Measurements from ENCODE around the gene TTBK2.

DNA sequence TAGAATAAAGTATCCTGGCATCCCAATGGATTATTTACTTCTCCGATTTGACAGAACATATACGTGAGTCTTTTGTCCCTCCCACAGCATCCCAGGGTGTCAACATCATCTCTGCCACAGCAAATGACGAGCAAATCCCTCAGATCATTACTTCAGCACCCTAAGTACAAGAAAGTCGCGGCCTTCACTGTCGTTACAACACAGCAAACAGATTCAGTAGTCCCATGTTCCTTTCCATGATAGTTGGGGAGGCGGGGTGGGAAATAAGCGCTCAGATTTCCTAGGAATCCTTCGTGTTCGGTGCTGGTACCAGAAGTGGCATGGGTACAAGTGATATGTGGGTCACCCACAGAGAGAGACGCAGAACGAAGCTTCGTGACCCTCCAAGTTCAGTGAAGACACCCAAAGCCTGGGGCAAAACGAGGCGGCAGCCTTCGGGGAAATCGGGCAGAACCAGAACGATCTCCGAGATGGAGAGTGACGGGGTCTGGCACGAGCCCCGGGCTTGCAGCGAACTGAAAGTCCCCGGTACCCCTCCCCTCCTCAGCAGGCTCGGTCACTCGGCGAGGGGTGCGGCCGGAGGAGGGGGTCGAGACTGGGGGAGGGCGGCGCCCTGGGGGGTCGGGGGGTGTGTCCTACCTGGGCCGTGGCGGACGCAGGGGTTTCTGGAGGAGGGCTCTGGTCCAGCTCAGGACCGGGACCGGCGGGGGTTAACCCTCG is 619 bp downstream of the TTBK2 start:
- TF ChIP-seq CEBPB (IDR thresholded peaks at IDR 0.05; ENCODE audit: low read depth) (no peak), EZH2 (IDR thresholded peaks at IDR 0.05) (no peak), SIN3A (IDR thresholded peaks at IDR 0.05; ENCODE audit: low read depth) (no peak), SP1 (IDR thresholded peaks at IDR 0.05; ENCODE audit: low read depth) (no peak), POLR2A (IDR thresholded peaks at IDR 0.05; ENCODE audit: borderline replicate concordance, extremely low read depth, insufficient read depth, insufficient read length) (no peak), ZNF274 (IDR thresholded peaks at IDR 0.05; ENCODE audit: low read depth, low read length) (no peak), CBX3 (IDR thresholded peaks at IDR 0.05; ENCODE audit: low read depth) (no peak), JUND (IDR thresholded peaks at IDR 0.05) (no peak), POLR2AphosphoS5 (IDR thresholded peaks at IDR 0.05; ENCODE audit: low read depth, low read length) (no peak), EZH2phosphoT487 (IDR thresholded peaks at IDR 0.05; ENCODE audit: borderline replicate concordance) (no peak)
- TF ChIP-seq, protein P1, sequence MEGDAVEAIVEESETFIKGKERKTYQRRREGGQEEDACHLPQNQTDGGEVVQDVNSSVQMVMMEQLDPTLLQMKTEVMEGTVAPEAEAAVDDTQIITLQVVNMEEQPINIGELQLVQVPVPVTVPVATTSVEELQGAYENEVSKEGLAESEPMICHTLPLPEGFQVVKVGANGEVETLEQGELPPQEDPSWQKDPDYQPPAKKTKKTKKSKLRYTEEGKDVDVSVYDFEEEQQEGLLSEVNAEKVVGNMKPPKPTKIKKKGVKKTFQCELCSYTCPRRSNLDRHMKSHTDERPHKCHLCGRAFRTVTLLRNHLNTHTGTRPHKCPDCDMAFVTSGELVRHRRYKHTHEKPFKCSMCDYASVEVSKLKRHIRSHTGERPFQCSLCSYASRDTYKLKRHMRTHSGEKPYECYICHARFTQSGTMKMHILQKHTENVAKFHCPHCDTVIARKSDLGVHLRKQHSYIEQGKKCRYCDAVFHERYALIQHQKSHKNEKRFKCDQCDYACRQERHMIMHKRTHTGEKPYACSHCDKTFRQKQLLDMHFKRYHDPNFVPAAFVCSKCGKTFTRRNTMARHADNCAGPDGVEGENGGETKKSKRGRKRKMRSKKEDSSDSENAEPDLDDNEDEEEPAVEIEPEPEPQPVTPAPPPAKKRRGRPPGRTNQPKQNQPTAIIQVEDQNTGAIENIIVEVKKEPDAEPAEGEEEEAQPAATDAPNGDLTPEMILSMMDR (IDR thresholded peaks at IDR 0.05 in 2 of 3, conservative IDR thresholded peaks at IDR 0.05 in 1 of 3; ENCODE audit: borderline replicate concordance in 1 of 3, insufficient read depth in 1 of 3, low read depth in 2 of 3, low read length in 2 of 3), result no peak
- TF ChIP-seq, protein P2, sequence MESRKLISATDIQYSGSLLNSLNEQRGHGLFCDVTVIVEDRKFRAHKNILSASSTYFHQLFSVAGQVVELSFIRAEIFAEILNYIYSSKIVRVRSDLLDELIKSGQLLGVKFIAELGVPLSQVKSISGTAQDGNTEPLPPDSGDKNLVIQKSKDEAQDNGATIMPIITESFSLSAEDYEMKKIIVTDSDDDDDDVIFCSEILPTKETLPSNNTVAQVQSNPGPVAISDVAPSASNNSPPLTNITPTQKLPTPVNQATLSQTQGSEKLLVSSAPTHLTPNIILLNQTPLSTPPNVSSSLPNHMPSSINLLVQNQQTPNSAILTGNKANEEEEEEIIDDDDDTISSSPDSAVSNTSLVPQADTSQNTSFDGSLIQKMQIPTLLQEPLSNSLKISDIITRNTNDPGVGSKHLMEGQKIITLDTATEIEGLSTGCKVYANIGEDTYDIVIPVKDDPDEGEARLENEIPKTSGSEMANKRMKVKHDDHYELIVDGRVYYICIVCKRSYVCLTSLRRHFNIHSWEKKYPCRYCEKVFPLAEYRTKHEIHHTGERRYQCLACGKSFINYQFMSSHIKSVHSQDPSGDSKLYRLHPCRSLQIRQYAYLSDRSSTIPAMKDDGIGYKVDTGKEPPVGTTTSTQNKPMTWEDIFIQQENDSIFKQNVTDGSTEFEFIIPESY (IDR thresholded peaks at IDR 0.05; ENCODE audit: extremely low read depth, insufficient replicate concordance, low read length), result no peak
- TF ChIP-seq, protein P3, sequence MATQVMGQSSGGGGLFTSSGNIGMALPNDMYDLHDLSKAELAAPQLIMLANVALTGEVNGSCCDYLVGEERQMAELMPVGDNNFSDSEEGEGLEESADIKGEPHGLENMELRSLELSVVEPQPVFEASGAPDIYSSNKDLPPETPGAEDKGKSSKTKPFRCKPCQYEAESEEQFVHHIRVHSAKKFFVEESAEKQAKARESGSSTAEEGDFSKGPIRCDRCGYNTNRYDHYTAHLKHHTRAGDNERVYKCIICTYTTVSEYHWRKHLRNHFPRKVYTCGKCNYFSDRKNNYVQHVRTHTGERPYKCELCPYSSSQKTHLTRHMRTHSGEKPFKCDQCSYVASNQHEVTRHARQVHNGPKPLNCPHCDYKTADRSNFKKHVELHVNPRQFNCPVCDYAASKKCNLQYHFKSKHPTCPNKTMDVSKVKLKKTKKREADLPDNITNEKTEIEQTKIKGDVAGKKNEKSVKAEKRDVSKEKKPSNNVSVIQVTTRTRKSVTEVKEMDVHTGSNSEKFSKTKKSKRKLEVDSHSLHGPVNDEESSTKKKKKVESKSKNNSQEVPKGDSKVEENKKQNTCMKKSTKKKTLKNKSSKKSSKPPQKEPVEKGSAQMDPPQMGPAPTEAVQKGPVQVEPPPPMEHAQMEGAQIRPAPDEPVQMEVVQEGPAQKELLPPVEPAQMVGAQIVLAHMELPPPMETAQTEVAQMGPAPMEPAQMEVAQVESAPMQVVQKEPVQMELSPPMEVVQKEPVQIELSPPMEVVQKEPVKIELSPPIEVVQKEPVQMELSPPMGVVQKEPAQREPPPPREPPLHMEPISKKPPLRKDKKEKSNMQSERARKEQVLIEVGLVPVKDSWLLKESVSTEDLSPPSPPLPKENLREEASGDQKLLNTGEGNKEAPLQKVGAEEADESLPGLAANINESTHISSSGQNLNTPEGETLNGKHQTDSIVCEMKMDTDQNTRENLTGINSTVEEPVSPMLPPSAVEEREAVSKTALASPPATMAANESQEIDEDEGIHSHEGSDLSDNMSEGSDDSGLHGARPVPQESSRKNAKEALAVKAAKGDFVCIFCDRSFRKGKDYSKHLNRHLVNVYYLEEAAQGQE (IDR thresholded peaks at IDR 0.05; ENCODE audit: low read depth), result no peak
